Suppressor macrophage (primary cell): Measurements from ENCODE around the gene CCL4.
"Not testable (repeated sequence)": the region's sequence is repeated elsewhere in the genome, so short reads cannot be mapped to it uniquely, and the experiment has no call there.

ENCODE experiments used
- DNase-seq, 4 experiments: peaks; one replicate each; pipeline ENCODE4 v3.0.0-alpha.2; 2020 to 2022
- total RNA-seq, 17 experiments: gene quantifications; one replicate each; lab custom pipeline; 2026; ENCODE audit warnings: mixed read lengths in 6 of 17, inconsistent platforms in 3 of 17; lab: John Stamatoyannopoulos, UW

Gene CCL4
- 14.7 to 7,358 (median 65.4) reads per million in 17 experiments for total RNA-seq

DNA sequence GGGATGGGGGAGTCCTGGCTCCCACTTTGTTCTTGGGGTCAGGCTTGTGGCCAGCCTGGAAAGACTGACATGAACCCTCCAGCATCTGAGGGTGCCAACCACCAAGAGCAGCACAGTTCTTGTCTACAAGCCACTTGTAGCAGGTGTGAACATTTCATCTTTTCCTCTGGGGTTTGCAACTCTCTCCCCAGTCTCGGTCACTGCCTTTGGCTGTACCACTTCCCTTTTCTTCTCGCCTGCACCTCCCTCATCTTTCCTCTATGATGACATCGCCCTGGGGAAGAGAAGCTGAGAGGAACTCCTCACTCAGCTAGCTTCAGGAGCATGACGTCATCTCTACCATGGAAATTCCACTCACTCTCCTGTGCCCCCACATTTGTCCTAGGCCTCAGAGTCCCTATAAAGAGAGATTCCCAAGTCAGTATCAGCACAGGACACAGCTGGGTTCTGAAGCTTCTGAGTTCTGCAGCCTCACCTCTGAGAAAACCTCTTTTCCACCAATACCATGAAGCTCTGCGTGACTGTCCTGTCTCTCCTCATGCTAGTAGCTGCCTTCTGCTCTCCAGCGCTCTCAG lies at the start of gene CCL4:
Gene CCL4 (plus strand): TSS at position 427 of the 575 bp plus-strand sequence. CDS start 79 bp downstream, at position 506.
- DNase-seq, result peak; percentile 59 to 84 (median 74)

DNA sequence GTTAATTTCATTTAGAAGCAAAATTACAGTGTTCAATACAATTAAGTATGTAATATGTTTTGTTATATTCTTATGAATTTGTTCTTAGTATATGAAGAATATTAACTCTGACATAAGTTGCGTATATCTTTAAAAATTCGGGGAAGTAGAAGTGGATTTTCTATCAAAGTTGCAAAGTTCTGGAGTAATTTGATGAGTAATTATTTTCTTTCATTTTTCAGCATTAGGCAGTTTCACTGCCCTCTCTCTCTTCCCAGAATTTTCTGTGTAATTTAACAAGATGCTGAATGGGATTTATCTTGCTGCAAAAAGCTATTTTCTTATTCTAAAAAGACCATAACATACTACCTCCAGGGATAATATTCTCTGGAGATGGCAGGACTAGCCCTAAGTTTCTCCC lies 48.5 kb upstream of the CCL4 start:
- DNase-seq, result peak in 1 of 4 experiments; percentile 35

DNA sequence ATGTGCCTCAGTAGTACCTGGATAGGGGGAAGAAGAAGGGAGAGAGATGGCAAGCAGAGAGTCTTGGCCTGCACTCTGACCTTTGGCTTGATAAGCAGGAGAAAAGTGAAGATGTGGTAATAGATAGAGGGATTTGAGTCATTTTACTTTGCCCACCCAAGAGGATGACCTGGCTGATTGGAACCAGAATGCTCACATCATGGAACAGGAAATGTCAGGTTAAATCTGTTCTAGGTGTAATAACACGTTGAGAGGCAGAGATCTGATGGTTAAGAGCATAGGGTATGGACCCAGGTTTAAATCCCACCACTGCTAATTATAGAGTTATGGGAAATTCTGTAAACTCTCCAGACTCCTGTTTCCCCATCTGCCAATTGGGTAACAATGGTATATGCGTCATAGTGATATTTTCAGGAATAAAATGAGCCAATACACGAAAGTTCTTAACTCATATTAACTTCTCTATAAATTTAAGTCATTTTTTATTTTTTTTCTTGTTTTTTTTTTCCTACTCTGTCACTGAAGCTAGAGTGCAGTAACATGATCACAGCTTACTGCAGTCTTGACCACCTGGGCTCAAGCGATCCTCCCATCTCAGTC lies 47.6 kb upstream of the CCL4 start:
- DNase-seq, result peak in 3 of 4 experiments; percentile 36 to 80 (median 73)

DNA sequence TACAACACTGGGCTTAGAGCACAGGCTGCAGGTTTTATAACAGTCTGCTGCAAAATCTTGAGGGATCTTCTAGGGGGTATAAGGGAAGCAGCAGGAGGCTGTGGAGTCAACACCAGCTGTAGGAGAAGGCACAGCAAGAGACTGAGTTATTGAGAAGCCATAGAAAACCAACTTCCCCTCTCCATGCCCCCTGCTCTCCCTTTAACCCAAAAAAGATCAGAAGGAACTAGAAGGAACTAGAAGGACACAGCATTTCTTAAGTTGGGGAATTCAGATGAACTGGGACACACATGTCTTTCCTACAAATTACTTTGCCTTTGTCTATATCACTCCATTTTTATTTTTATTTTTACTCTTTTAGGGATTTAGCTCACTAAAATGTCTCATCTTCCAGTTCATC lies 45.7 kb upstream of the CCL4 start:
- peak; percentile 37 to 69 (median 57) for DNase-seq

DNA sequence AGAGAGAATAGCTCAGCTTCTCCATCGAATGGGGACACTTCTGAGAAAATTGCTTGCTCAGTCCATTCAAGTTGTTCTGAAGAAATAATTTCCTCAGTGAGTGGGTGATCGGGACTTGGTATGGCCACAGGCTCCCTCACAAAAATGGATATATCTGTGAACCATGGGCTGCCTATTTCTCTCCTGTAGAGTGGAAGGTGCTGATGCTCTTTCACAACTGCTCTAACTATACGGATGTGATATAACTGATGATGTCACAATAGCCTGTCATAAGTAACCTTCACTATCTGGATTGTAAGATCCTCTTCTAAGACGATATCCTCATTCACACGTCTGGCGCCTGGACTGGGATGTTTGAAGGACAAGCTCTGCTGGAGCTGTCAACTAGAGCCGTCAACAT lies 44.2 kb upstream of the CCL4 start:
- peak in 2 of 4 experiments; percentile 31 to 47 for DNase-seq

DNA sequence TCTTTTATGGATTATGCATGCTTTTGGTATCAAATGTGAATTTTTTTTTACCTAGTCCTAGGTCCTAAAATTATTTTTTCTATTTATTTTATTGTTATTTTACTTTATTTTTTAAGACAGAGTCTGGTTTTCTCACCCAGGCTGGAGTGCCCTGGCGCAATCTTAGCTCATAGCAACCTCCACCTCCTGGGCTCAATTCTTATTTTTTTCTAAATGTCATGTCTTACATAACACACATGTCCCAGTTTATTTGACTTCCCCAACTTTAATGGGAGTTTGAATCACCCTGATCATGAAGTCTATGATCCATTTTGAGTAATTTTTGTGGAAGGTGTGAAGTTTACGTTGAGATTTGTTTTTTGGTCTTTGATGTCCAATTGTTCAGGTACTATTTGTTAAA lies 42.8 kb upstream of the CCL4 start:
- DNase-seq, result peak in 3 of 4 experiments; percentile 43 to 65 (median 58)

DNA sequence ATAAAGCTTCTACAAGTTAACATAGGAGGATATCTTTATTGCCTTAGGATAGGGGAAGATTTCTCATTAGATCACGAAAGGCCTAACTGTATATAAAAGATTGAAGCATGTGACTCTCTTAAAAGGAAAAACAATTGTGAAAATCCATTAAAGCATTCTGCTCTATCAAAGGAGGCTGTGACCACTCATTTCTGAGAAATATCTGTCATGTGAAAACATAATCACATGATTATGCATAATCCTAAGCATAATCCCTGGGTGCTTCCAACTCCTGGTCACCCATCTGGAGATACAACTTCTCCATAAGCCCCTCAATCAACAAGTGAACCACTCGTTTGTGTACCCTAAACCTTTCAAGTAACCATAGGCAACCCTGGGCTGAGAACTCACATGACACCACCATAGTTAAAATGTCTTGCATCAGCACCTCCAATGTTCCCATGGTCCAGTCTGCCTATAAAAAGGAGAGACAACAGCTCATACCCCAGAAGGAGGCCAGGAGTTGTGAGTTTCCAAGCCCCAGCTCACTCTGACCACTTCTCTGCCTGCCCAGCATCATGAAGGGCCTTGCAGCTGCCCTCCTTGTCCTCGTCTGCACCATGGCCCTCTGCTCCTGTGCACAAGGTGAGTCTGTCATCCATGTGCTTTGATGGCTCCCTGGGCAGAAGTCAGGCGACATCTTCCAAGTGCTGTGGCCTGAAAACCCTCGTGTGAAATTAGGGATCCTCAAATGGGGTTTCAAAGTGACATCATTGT lies 39.7 kb upstream of the CCL4 start, which contains the start of gene CCL18:
Gene CCL18 (plus strand): TSS at position 487 of the 756 bp plus-strand sequence. CDS start 71 bp downstream, at position 558.
- DNase-seq, result peak in 2 of 4 experiments; percentile 10 to 25

DNA sequence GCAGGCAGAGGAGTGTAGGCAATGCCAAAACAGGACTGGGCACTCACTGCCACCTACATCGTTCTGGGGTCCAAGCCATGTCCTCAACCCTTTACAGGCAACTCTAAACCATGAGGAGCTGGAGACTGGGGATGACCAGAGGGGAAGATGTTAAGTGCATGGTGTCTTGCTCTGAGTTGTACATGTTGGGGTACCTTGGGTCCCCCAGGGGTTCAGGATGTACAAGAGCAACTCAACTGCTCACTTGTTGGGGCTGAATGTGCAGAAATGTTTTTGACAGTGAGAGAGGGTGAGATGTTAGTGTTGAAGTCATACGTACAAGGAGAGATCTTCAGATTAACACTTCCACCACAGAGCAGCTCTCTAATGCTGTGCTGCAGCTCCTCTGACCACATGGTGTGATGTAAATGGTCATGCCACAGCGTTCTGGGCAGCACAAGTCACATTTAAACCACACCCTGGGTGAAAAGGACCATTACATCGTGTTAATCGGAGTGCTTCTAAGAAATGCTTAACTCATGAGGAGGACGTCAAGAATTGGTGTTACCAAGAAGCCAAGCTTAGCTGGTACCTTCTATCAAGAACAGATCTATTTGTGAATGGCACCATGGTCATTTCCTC lies 37.2 kb upstream of the CCL4 start:
- no peak for DNase-seq

DNA sequence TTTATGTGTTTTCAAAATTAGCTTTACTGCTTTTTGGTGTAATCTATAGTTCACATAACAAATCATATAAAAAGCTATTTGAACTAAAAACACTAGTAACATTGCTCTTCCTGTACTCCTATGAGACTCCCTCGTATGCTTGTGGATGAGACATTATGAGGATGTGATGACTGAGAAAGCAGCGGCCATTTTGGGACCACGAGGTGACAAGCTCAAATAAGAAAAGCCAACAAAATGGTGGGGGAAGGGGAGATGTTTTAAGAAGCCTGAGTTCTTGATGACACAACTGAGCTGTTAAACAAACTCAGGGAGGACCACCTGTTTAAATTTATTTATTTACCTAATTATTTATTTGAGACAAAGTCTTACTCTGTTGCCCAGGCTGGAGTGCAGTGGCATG lies 35.1 kb upstream of the CCL4 start:
- no peak for DNase-seq

DNA sequence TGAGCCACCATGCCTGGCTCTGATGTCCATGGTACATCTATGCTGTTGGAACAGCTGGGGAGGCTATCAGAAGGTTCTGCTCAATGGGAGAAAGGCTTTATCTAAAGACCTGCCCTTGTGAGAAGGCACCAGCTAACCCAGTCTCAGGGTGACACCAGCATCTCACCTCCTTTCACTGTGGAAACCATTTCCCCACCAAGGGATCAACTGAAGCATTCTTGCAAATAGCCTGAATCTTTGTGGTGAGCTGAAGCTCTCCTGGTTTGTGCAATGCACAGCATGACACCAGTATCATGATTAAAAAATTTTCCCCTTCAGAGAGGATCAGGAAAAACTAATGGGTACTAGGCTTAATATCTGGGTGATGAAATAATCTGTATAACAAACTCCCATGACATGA lies 34.5 kb upstream of the CCL4 start:
- no peak for DNase-seq

DNA sequence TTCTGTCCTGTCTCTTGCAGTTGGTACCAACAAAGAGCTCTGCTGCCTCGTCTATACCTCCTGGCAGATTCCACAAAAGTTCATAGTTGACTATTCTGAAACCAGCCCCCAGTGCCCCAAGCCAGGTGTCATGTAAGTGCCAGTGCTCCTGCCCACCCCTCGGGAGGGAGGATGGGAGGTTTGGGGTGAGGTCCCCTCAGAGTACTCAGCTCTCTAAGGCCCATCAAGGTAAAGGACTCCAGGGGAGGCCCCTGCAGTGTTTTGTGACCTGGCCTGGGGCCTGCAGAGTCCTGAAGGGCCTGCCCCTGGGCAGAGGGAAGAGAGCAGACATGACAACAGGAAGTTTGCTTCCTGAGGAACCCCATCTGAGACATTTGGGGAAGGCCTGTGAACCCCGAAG lies 33.2 kb upstream of the CCL4 start:
- peak in 1 of 4 experiments; percentile 23 for DNase-seq

DNA sequence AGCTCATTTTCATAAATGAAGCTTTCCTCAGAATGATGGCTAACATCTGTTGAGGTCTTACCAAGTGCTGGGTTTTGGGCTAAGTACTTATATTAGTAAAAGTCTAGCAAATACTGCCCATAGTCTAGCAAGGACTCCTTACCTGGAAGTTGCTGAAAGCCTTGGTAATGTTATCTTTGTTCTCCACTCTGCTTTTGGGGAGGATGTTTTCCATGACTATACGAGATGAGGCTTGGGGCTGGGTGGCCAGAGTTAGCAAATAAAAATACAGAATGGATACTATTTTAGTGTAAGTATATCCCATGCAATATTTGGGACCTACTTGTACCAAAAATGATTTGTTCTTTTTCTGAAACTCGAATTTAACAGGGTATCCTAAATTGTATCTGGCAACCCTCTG lies 31.9 kb upstream of the CCL4 start:
- DNase-seq, result no peak

DNA sequence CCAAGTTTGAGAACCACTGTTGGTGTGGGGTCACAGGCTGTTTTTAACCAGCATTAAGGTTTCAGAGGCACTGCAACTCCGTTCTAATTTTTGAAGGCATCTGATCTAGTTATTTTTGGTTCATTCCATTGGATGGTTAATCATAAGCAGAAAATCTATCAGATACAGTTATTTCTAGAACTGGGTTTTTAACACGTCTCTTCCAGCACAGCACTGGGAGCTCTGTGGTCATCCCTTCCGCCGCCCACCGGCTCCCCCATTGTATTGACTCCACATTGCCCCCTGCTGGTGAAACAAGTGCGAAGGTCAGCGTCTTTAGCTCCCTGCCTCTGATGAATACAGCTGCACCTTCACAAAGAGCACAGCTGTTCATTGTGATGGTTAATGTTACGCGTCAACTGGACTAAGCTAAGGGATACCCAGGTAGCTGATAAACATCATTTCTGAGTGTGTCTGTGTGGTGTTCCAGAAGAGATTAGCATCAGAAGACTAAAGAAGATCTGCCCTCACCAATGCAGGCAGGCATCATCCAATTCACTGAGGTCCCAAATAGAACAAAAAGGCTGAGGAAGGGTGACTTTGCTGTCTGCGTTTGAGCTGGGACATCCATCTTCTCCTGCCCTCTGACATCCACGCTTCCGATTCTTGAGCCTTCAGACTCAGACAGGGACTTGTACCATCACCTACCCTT lies 31.1 kb upstream of the CCL4 start:
- peak; percentile 83 to 93 (median 86) for DNase-seq

DNA sequence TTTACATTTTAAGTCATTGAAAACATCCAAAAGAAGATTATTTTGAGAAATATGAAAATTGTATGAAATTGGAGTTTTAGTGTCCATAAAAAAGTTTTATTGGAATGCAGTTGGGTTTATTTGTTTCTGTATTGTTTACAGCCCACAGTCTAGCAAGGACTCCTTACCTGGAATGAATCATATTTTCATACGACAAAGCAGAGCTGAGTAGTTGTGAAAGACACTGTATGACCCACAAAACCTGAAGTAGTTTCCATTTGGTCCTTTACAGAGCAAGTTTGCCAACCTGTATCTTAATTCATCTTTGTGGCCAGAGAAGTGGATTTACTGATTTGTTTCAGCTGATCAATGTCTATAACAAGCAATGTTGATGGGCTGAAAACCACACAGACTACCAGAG lies 29.3 kb upstream of the CCL4 start:
- DNase-seq, result no peak

DNA sequence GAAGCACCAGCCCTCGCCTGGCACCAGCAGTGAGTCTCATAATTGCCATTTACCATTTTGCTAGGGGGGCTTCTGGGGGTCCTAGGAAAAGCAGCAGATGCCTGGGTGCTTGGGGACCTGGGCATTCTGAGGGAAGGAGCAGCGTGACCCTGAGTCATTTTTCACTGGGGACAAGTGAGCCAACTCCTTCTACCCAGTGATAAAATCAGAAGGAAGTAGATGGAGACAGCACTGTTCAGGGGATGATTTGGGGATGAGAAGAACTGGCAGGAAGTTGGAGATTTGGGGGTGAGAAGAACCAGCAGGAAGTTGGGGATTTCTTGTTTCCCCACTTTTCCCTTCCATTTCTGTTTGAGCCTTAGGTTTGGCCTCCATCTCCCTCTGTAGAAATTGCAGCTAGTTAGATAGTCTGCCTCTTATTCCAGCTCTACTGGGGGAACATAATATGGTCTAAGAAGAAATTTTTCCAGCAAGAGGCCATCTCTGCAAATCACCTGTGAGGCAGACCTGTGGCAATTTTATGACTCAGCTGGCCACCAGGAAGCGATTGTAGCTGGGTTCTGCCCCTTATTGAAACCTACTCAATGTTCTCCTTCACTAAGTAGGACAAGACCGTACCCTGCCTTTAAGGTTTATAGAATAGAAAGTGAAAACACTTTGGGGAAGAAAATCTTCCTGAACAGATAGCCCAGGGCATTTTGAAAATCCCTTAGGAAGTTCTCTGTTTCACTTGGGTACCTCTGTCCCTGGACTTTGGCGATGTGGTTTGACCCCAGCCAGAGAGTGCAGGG lies 21.8 kb upstream of the CCL4 start:
- DNase-seq, result peak; percentile 28 to 53 (median 48)

DNA sequence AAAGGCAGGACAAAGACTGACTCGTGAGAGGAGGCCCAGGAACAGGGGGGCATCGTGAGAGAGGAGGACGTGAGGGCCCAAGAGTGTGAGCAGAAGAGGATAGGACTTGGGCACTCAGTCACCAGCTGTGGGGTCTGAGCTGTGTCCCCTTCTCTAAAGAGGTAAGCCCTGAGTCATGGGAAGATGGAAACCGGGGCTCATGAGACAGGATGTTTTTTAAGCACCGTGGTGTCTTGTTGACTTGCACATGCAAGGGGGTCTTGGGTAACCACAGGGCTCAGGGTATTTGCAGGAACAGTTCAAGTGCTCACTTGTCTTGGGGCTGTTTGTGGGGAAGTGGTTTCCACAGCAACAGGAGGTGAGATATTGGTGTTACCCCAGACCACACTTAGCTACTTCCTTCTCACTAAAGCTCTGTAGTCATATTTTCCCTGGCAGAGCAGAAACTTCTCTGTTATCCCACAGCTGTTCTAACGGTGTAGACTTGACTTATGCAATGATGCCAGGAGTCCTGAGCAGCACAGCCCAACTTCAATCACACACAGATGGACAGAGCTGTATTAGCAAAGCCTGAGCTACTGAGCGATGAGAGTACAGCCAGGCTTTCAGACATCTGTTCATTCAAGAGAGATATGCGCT lies 21.0 kb upstream of the CCL4 start:
- peak; percentile 81 to 94 (median 83) for DNase-seq

DNA sequence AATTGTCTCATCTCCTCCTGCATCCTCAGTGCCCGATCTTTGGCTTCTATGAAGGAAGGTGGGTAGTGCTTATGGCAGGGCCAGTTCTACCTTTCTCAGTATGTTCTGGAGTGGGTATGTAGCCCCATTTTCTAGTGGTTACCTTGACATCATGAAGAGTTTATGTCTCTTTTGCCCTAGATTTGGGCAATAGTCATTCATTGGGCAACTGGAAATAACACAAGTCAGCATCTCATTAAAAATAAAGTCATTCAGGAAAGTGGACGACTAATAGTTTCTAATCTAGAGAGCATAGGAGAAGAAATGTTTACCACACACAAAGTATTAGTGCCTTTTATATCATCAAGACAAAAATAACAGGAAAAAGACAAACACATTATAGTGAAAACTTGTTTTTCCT lies 19.9 kb upstream of the CCL4 start:
- DNase-seq, result peak in 2 of 4 experiments; percentile 46 to 61

DNA sequence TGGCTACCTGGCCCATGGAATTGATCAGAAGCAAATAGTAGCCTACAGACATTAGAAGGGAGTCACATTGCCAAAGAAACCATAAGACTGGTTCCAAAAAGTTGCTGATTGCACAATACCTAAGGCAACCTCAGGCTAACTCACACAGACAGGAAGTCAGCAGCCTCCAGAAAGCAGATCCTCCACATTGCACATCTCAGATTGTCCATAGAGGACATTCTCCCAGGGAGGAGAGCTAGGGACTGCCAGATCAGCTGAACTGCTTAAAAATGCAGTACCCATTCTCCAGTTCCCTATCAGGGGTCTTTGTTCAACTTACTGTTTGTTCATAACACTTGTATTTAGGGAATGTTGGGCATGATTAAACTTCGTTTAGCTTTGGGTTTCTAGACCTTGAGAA lies 17.9 kb upstream of the CCL4 start:
- DNase-seq, result peak; percentile 69 to 91 (median 82)

DNA sequence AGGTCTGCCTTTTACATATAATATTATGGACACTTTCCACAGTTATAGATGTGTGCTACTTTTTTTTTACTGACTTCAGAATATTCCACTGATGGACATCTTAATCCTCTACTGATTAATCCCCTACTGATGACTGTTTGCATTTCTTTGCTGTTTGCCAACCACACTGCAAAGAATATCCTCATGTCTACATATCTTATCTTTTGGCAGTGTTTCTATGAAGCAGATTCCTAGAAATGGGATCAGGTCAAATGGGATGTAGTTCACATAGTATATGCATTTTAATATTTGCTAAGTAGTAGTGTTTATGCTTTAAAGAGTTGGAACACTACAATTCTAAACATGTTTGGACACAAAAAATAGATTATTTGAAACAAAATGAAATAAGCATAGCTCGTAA lies 16.8 kb upstream of the CCL4 start:
- no peak for DNase-seq

DNA sequence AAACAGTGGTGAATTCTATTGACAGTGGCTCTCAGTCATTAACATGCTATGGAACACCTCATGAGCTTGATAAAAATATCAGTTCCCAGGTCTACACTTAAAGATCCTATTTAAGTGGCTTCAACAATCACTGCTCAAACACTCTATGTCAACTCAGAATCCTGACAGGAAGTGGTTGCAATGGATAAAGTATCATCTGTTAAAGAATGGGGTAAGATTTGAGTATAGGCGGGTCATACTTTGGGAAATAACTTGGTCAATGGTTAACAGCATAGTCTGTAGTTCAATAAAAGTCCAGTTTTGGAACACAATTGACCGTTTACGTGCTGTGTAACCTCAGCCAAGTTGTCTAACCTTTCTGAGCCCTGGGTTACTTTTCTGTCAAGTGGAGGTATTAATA lies 16.2 kb upstream of the CCL4 start:
- not testable (repeated sequence) for DNase-seq
